ENCODE data around the gene CIAPIN1. TPM values are rescaled to one million over a fixed set of nuclear protein-coding genes. Genes with fewer than 3 reads are reported as not detected.

Gene CIAPIN1
- total and polyA plus RNA-seq, 2 of the 8 experiments (the other 6 are each of a cell fraction or from before 2014, with no cell fraction given): 76.8 to 83.6 TPM

DNA sequence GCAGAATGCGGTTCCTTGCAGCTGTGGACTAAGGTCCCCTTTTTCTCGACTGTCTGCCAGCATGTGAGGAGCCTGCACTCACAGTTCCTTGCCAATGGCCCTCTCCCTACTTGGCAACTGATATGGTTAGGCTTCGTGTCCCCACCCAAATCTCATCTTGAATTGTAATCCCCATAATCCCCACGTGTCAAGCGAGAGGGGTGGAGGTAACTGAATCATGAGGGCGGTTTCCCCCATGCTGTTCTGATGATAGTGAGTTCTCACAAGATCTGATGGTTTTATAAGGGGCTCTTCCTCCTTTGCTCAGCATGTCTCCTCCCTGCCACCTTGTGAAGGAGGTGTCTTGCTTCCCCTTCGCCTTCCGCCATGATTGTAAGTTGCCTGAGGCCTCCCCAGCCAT lies 19.9 kb downstream of the CIAPIN1 start:
- WGBS, 2 experiments (ENCODE audit: extremely low coverage in 1 of 2, insufficient coverage in 1 of 2, insufficient read length in 1 of 2, insufficient replicate concordance in 2 of 2, low coverage in 1 of 2, low lambda C conversion rate in 2 of 2, missing lambda C conversion rate in 1 of 2): 92% methylated on average over 8 of the region's 8 CpGs; no CpG with 5 or more reads in 1 of the 2 experiments
- no peak overlapping the region for H3K27ac ChIP-seq (ENCODE audit: low read depth, low read length)
- TF ChIP-seq KDM5A (IDR thresholded peaks at IDR 0.05; ENCODE audit: low read length): no peak
- no peak overlapping the region for H2BK5ac ChIP-seq (ENCODE audit: low read depth, low read length)
- no peak overlapping the region for H2BK20ac ChIP-seq (ENCODE audit: low read length)
- no peak overlapping the region for H2AFZ ChIP-seq (ENCODE audit: low read length)
- no peak overlapping the region for H2BK120ac ChIP-seq (replicated peaks; ENCODE audit: low read depth, low read length)
- H3K18ac ChIP-seq (ENCODE audit: extremely low read depth, low read length): no peak overlapping the region
- H3K79me2 ChIP-seq (ENCODE audit: control insufficient read depth in 1 of 2, insufficient read depth in 2 of 2, low read length in 2 of 2): no peaks in the 10 kb centered on the region
- DNase-seq (ENCODE audit: low read depth in 1 of 2, low spot score in 2 of 2) (no peak), FAIRE-seq (no peak)
- no peak overlapping the region for H3K4me3 ChIP-seq (ENCODE audit: extremely low read depth in 1 of 4, insufficient read depth in 2 of 4, low read depth in 3 of 4, low read length in 4 of 4)
- no peak overlapping the region for H3K23ac ChIP-seq (ENCODE audit: insufficient read length)
- H3K4me1 ChIP-seq (replicated peaks in 1 of 4; ENCODE audit: control insufficient read depth in 3 of 4, insufficient read depth in 4 of 4, low read length in 3 of 4): no peaks in the 10 kb centered on the region
- ChIA-PET POLR2A (ENCODE audit: partially characterized antibody) (interaction anchor here (1.1 to 1.2 kb wide), 2 partner anchors 9 to 19 kb away, joined by 3 to 4 read pairs; partner anchors contain the start of genes CIAPIN1 and COQ9), CTCF (ENCODE audit: partially characterized antibody) (interaction anchor here (1.7 to 19.2 kb wide), 3 partner anchors 9 to 123 kb away, joined by 3 to 513 read pairs (median 20); no protein-coding TSS in a partner anchor)
- H2BK15ac ChIP-seq (ENCODE audit: low read length): no peak overlapping the region
- H3K4ac ChIP-seq (replicated peaks; ENCODE audit: insufficient read length, low read depth, low read length): no peak overlapping the region
- H3K23me2 ChIP-seq (ENCODE audit: low read depth, low read length): no peaks in the 10 kb centered on the region
- H3K9ac ChIP-seq (replicated peaks in 1 of 4; ENCODE audit: extremely low read depth in 1 of 4, low read depth in 3 of 4, low read length in 3 of 4): no peak overlapping the region
- peaks cover 0 to 2% of the 10 kb centered on the region in 2 experiments for H4K20me1 ChIP-seq (replicated peaks in 1 of 2; ENCODE audit: control insufficient read depth in 1 of 2, insufficient read depth in 2 of 2, low read length in 2 of 2)
- no peak overlapping the region for H2BK12ac ChIP-seq (ENCODE audit: low read depth, low read length)
- no peak overlapping the region for H4K5ac ChIP-seq (ENCODE audit: insufficient read length, low read depth, low read length)
- H3K27me3 ChIP-seq (replicated peaks in 1 of 4; ENCODE audit: control insufficient read depth in 3 of 4, extremely low read depth in 1 of 4, insufficient read depth in 3 of 4, low read length in 3 of 4): no peaks in the 10 kb centered on the region
- H3K36me3 ChIP-seq (ENCODE audit: control insufficient read depth in 2 of 4, insufficient read depth in 4 of 4, low read length in 3 of 4): peaks cover 9 to 39% (median 30%) of the 10 kb centered on the region in 4 experiments; a peak in 7 of 8 replicates
- H4K91ac ChIP-seq (replicated peaks; ENCODE audit: insufficient read length, low read length): no peak overlapping the region
- H4K8ac ChIP-seq (ENCODE audit: extremely low read depth, insufficient read depth, low read length): no peak overlapping the region
- no peak overlapping the region for H3K56ac ChIP-seq (replicated peaks; ENCODE audit: insufficient read length, low read depth, low read length)
- no peak overlapping the region for H2AK5ac ChIP-seq (ENCODE audit: low read depth, low read length)
- H3K79me1 ChIP-seq (ENCODE audit: low read depth, low read length): no peaks in the 10 kb centered on the region
- H3K9me3 ChIP-seq (ENCODE audit: insufficient read depth in 2 of 2, low read depth in 1 of 2, low read length in 1 of 2): no peaks in the 10 kb centered on the region
- no peak overlapping the region for H3K14ac ChIP-seq (ENCODE audit: insufficient read length)
- no peak overlapping the region for H3K4me2 ChIP-seq (ENCODE audit: insufficient read depth in 1 of 2, low read depth in 2 of 2, low read length in 2 of 2)

All from H1 (cell line).